SK-N-MC (cell line): ENCODE results near the gene A4GALT.

Experiments
- DNase-seq: peaks from one replicate; pipeline ENCODE4 v3.0.0-alpha.2; 2011; ENCODE audit warnings: low read depth, low spot score
- H3K27ac ChIP-seq: fragments of 200-600 bp; sonication (generic); 2 replicates; pipeline ENCODE4 v1.5.1; 2016; ENCODE audit warnings: mixed run types
- H3K36me3 ChIP-seq: fragments of 200-600 bp; sonication (generic); 2 replicates; pipeline ENCODE4 v1.6.1; 2017; ENCODE audit warnings: antibody characterized with exemption, low read length, mixed read lengths; ENCODE audit not compliant: insufficient read depth
- H3K4me3 ChIP-seq: fragments of 200-600 bp; sonication (generic); 2 replicates; pipeline ENCODE4 v1.5.1; 2016
- H3K9ac ChIP-seq: fragments of 200-600 bp; sonication (generic); 2 replicates; pipeline ENCODE4 v1.8.0; 2017; ENCODE audit warnings: mixed run types, mixed read lengths; ENCODE audit not compliant: insufficient read length
- H3K9me3 ChIP-seq: fragments of 200-600 bp; sonication (generic); 2 replicates; pipeline ENCODE4 v1.6.1; 2017; ENCODE audit warnings: low read depth, mild to moderate bottlenecking, antibody characterized with exemption, low read length, moderate library complexity, mixed read lengths
- EZH2 ChIP-seq: fragments of 200-600 bp; sonication (generic); IDR thresholded peaks from one replicate; pipeline ENCODE4 v1.6.1; 2017; ENCODE audit warnings: antibody characterized with exemption
- FOXP2 ChIP-seq: optimal IDR thresholded peaks from 2 replicates; pipeline ENCODE3; 2011; ENCODE audit warnings: mild to moderate bottlenecking, moderate library complexity; ENCODE audit not compliant: insufficient read depth; ENCODE audit errors: extremely low read length, control extremely low read depth
- POLR2AphosphoS5 ChIP-seq: IDR thresholded peaks from 2 replicates; pipeline ENCODE4 v1.6.1; 2012; ENCODE audit warnings: mild to moderate bottlenecking, low read depth, low read length, borderline replicate concordance

A4GALT gene, protein sequence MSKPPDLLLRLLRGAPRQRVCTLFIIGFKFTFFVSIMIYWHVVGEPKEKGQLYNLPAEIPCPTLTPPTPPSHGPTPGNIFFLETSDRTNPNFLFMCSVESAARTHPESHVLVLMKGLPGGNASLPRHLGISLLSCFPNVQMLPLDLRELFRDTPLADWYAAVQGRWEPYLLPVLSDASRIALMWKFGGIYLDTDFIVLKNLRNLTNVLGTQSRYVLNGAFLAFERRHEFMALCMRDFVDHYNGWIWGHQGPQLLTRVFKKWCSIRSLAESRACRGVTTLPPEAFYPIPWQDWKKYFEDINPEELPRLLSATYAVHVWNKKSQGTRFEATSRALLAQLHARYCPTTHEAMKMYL

GRCh38 chr22:42720263-42721044, at the start of gene A4GALT:
Gene A4GALT (minus strand): TSS chr22:42720870. CDS start chr22:42693951, 26,919 bp downstream.
- Histone ChIP-seq H3K4me3 (peak within 1 kb of the TSS; percentile 56), H3K27ac (no peak within 1 kb of the TSS), H3K9me3 (no peaks in the 10 kb centered on the region), H3K9ac (no peak within 1 kb of the TSS), H3K36me3 (no peaks in the 10 kb centered on the region)
- DNase-seq: no peak
- no peak for TF ChIP-seq POLR2AphosphoS5
- TF ChIP-seq EZH2: no peak
- no peak for TF ChIP-seq FOXP2

- no peaks in the 10 kb centered on the region for H3K36me3 ChIP-seq
- no peak overlapping the region for H3K27ac ChIP-seq
- DNase-seq: no peak
- no peaks in the 10 kb centered on the region for H3K9me3 ChIP-seq
- TF ChIP-seq EZH2: no peak
- TF ChIP-seq FOXP2: no peak
- TF ChIP-seq POLR2AphosphoS5: no peak
- no peak overlapping the region for H3K9ac ChIP-seq
- H3K4me3 ChIP-seq: no peak overlapping the region
Measured at GRCh38 chr22:42770448-42770726, 49.7 kb upstream of the A4GALT start.

- Histone ChIP-seq H3K4me3 (no peak overlapping the region), H3K27ac (no peak overlapping the region), H3K9ac (no peak overlapping the region), H3K36me3 (no peaks in the 10 kb centered on the region), H3K9me3 (no peaks in the 10 kb centered on the region)
- DNase-seq: no peak
- TF ChIP-seq POLR2AphosphoS5 (no peak), EZH2 (no peak), FOXP2 (no peak)
Measured at GRCh38 chr22:42769574-42770447, 49.1 kb upstream of the A4GALT start.

DNA sequence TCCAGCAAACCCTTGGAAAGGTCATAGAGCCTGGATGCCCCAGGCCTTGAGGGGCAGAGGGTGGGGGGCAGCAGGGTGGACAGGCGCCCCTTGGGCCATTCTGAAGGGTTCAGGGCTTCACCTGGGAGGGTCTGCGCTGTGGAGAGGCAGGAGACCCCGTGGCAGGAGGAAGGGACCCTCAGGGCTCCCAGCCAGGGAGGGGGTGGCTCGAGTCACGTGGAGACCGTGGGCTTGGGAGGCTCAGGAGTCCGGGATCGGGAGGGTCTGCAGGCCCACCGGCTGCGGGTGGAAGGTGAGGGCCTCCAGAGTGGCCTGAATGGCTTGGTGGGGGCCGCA, 48.5 kb upstream of the A4GALT start:
- H3K4me3 ChIP-seq: no peak overlapping the region
- TF ChIP-seq EZH2 (no peak), POLR2AphosphoS5 (no peak), FOXP2 (no peak)
- H3K36me3 ChIP-seq: no peaks in the 10 kb centered on the region
- no peak for DNase-seq
- no peak overlapping the region for H3K27ac ChIP-seq
- H3K9ac ChIP-seq: no peak overlapping the region
- no peaks in the 10 kb centered on the region for H3K9me3 ChIP-seq

DNA sequence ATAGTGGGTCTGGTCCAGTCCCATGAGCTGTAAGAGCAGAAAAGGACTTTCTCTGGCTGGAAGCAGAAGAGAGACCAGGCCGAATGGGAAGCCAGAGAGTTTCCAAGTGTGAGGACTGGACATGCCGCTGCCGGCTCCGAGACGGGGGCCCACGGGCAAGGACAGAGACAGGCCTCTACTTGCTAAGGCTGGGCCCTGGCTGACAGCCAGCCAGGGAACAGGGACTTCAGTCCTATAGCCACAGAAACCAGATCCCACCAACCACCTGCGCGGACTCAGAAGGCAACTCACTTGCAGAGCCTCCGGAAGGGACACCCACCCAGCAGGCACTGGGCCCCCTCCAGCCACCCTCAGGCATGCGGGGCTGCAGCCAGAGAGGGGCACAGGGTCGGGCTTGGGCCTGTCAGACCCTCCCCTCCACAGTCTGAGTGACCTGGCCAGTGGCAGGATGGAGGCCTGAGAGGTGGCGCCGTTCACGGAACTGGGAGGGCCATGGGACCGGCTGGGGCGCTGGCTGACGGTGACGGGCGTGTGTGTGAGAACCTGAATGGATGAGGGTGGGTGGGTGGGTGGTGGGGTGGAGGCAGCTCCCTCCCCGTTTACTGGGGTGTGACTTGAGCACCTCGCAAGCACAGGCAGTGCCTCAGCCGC, 47.8 kb upstream of the A4GALT start:
- no peak overlapping the region for H3K9ac ChIP-seq
- H3K4me3 ChIP-seq: no peak overlapping the region
- no peaks in the 10 kb centered on the region for H3K9me3 ChIP-seq
- no peak overlapping the region for H3K27ac ChIP-seq
- no peak for DNase-seq
- no peaks in the 10 kb centered on the region for H3K36me3 ChIP-seq
- TF ChIP-seq EZH2: no peak
- TF ChIP-seq FOXP2: no peak
- TF ChIP-seq POLR2AphosphoS5: no peak

- H3K9me3 ChIP-seq: no peaks in the 10 kb centered on the region
- no peaks in the 10 kb centered on the region for H3K36me3 ChIP-seq
- no peak overlapping the region for H3K9ac ChIP-seq
- no peak for TF ChIP-seq POLR2AphosphoS5
- TF ChIP-seq FOXP2: no peak
- no peak for TF ChIP-seq EZH2
- H3K27ac ChIP-seq: no peak overlapping the region
- DNase-seq: no peak
- H3K4me3 ChIP-seq: no peak overlapping the region
Measured at GRCh38 chr22:42766860-42767259, 46.2 kb upstream of the A4GALT start.

- Histone ChIP-seq H3K9ac (no peak overlapping the region), H3K36me3 (no peaks in the 10 kb centered on the region), H3K9me3 (no peaks in the 10 kb centered on the region), H3K27ac (no peak overlapping the region), H3K4me3 (no peak overlapping the region)
- DNase-seq: no peak
- TF ChIP-seq POLR2AphosphoS5 (no peak), FOXP2 (no peak), EZH2 (no peak)
Measured at GRCh38 chr22:42764895-42765363, 44.3 kb upstream of the A4GALT start.
